HG02571 (cell line): ENCODE results near the gene MRPS12.
"Not testable (repeated sequence)": the region's sequence is repeated elsewhere in the genome, so short reads cannot be mapped to it uniquely, and the experiment has no call there.

ENCODE experiments used
- ATAC-seq: cut with Tn5 transposase; IDR thresholded peaks from one replicate; pipeline ENCODE4 v1.9.1; 2021; ENCODE audit warnings: mild to moderate bottlenecking, moderate library complexity; ENCODE audit not compliant: unreplicated experiment

MRPS12 gene

GRCh38 chr19:38932425-38933179 is 1.9 kb downstream of the MRPS12 start:
- ATAC-seq = no peak

- ATAC-seq = no peak
Observed at GRCh38 chr19:38933544-38933943, 2.8 kb downstream of the MRPS12 start.

GRCh38 chr19:38939957-38940356 is 9.2 kb downstream of the MRPS12 start:
- no peak for ATAC-seq

- not testable (repeated sequence) for ATAC-seq
Observed at GRCh38 chr19:38941466-38941865, 10.7 kb downstream of the MRPS12 start.

GRCh38 chr19:38941979-38942378 is 11.2 kb downstream of the MRPS12 start:
- no peak for ATAC-seq

- ATAC-seq = no peak
Observed at GRCh38 chr19:38942471-38943181, 11.9 kb downstream of the MRPS12 start.

- no peak for ATAC-seq
Observed at GRCh38 chr19:38944981-38945506, 14.3 kb downstream of the MRPS12 start.

GRCh38 chr19:38945562-38946228 is 15.0 kb downstream of the MRPS12 start:
- no peak for ATAC-seq

GRCh38 chr19:38946229-38947010 is 15.7 kb downstream of the MRPS12 start:
- ATAC-seq = no peak

- no peak for ATAC-seq
Observed at GRCh38 chr19:38949580-38950367, 19.0 kb downstream of the MRPS12 start.

- ATAC-seq = no peak
Observed at GRCh38 chr19:38951187-38951586, 20.4 kb downstream of the MRPS12 start.

- ATAC-seq = no peak
Observed at GRCh38 chr19:38952395-38953165, 21.8 kb downstream of the MRPS12 start.

GRCh38 chr19:38953677-38954076 is 22.9 kb downstream of the MRPS12 start:
- no peak for ATAC-seq

- no peak for ATAC-seq
Observed at GRCh38 chr19:38956264-38956663, 25.5 kb downstream of the MRPS12 start.

GRCh38 chr19:38958301-38958700 is 27.6 kb downstream of the MRPS12 start:
- ATAC-seq = no peak

- ATAC-seq = no peak
Observed at GRCh38 chr19:38959618-38960017, 28.9 kb downstream of the MRPS12 start.

GRCh38 chr19:38964738-38965137 is 34.0 kb downstream of the MRPS12 start:
- no peak for ATAC-seq

- not testable (repeated sequence) for ATAC-seq
Observed at GRCh38 chr19:38966149-38966548, 35.4 kb downstream of the MRPS12 start.
